Measurements from ENCODE around the gene SHISA4.
"Not testable (repeated sequence)": the region's sequence is repeated elsewhere in the genome, so short reads cannot be mapped to it uniquely, and the experiment has no call there.

The SHISA4 gene

DNA sequence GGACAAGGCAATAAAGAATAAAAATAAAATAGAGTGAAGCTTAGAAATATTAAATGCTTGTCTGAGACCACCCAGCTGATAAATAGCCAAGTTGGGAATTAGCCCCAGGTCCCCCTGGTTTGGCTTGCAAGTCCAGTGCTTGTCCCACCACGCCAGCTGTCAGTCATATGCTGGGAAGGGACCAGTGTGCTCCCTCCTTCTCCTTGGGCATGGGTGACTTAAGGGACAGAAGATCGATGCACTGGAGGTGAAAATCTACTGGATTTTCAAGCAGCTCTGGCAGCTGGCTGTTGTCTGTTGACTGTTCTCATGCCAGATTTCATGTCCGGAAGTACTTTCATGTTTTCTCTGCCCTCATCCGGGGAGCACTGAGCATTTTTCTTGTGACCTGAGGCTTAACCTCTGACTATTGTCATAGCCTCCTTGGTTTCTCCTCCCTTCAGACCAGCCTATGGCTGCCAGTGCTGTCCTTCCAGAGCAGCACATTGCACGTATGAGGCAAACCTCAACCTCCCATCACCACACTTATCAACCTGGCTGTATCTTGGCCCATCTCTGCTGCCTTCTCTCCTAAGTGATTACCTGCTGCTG is 45.2 kb downstream of the SHISA4 start:
- no peak for DNase-seq

DNA sequence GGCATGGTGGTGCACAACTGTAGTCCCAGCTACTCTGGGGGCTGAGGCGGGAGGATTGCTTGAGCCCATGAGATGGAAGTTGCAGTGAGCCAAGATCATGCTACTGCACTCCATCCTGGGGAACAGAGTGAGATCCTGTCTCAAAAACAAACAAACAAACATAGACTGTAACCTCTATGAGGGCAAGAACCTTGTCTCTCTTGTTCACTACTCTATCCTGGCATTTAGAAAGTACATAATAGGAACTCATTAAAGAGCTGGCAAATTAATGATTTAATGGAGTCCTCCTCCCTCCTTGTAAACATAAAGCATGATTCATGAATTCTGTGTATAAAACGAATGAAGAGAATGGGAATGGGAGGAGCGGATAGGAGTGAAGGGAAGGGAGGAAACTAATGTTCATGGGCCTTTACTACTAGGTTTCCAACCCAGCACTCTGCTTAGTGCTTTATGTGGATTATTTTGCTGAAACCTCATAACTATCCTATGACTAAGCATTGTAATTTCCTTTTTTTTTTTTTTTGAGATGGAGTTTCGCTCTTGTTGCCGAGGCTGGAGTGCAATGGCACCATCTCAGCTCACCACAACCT is 49.0 kb downstream of the SHISA4 start:
- DNase-seq = no peak

DNA sequence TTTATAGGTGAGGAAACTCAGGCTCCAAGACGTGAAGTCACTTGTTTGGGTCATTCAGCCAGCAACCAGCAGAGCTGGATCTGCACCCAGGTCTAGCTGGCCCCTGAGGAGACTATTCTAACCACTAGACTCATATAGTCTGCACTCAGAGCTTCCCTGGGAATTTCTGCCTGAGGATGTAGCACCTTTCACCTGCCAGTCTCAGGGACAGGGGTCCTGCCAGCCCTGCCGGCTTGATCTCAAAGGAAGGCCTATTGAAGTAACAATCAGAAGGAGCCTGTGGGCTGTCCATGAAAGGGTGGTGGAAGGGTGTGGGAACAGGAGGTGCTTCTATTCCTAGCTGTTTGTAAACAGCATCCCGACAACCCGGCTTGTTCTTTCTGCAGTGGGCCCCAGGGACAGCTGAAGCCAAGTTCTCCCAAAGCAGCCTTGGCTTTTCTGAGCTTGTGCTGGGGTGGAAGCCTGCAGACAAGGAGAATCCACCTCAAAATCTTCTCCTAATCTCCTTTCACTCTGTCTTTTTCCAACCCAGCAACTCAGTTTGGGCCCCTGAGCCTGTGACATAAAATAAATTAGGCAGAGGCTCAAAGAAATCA is 49.8 kb downstream of the SHISA4 start:
- no peak for DNase-seq

DNA sequence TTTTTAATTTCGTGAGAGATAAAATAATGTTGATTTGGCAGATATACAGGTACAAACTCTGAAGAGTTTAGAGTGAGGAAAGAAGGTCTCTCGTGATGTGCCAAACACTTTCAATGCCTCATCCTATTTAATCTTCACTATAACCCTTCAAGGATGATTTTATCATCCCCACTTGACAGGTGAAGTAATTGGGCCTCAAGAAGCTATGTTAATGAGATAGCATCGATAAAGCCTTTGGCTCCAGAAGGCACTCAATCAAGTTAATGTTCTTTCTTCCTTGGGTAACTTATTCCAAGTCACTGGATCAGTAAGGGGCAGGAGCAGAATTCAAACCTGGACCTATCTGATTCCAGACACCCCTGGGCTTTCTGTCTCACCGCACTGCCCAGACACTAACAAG is 50.5 kb downstream of the SHISA4 start:
- DNase-seq = no peak

DNA sequence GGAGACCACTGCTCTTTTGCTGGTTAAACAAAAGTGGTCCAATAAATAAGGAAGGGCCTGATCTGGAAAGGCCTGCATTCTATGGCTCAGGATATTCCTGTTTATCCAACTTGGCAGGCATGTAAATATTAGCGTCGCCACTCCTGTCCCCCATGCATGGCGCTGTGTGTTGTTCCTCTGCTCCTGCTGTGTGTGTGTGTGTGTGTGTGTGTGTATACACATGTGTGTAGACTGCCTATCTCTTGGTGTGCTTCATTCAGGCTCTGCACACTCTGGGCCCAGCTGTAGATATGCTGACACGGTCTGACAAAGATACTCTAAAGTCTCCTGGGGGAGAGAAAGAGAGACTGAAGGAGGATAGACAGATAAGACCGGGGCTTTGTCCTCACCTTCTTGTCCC is 50.9 kb downstream of the SHISA4 start:
- DNase-seq = no peak

DNA sequence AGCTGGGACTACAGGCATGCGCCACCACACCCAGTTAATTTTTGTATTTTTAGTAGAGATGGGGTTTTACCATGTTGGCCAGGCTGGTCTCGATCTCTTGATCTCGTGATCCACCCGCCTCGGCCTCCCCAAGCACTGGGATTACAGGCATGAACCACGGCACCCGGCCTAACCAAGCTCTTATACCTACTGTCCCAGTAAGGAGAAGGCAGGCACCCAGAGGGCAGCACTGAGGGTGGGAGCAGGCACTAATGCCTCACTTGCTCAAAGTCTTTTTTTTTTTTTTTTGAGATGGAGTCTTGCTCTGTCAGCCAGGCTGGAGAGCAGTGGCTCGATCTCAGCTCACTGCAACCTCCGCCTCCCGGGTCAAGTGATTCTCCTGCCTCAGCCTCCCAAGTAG is 51.6 kb downstream of the SHISA4 start:
- DNase-seq = not testable (repeated sequence)

DNA sequence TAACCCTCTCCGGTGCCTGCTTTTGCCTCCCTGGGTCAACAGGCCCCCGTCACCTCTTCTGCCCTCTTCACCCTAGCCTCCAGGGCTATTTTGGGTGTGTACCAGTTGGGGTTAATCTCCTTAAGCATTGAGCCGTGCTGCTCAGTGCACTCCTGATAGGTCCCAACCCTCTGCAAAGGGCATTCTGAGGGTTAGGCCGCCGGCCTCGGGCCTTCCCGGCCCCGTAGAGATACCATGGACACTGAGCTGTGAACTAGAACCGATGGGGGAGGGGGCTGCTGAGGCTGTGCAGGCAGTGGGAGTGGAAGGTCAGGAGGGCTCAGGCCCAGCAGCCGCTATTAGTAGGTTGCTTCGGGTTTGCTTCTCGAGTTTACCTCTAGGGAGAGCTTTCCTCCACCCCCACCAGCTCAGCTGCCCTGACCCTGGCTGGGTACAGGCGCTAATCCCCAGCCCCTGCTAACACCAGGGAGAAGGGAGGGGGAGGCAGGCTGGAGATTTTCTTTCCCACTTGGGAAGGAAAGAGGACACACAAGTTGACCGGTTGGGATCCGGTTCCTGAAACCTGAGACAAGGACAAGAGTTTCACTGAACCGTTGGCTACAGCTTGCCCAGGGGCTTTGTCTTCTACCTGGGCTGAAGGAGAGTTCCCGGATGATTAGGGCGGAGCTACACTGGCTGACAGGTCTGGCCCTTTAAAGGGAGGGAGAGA is 52.9 kb downstream of the SHISA4 start:
- DNase-seq = no peak

DNA sequence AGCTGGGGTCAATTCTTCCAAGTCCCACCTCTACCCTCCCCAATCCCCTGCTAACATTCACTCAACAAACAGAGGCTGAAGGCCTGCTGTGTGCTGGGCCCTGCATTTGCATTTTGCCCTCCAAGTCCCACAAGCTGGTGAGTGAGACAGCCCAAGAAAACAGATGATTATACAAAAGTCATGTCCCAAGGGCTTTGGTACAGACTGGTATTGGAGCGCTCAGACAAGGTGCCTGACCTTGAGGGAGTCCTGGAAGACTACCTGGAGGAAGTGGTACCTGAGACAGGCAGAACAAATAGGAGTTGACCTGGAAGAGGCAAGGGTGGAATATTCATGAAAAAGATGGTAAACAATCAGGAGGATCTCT is 53.4 kb downstream of the SHISA4 start:
- no peak for DNase-seq
